HepG2 (cell line): ENCODE data around the gene RYR2. TPM values are rescaled to one million over a fixed set of nuclear protein-coding genes. Genes with fewer than 3 reads are reported as not detected.
"Not testable (repeated sequence)": the region's sequence is repeated elsewhere in the genome, so short reads cannot be mapped to it uniquely, and the experiment has no call there.

ENCODE experiments used
- ATAC-seq: fragments of 200-7000 bp; cut with Tn5 transposase; 3 replicates; pipeline ENCODE4 v1.9.1; 2020; ENCODE audit warnings: mild to moderate bottlenecking, moderate library complexity
- BruUV-seq: library from RNA; stranded (reverse); fragments of 400-500 nt; replicated peaks from 2 replicates; lab custom pipeline; 2021; lab: Mats Ljungman, UMichigan
- CTCF ChIA-PET: fragments of 300-600 bp; formaldehyde crosslinking; extraction: SDS; loops from one replicate; lab custom pipeline; 2021; ENCODE audit warnings: low total read pairs, inconsistent platforms, low intra/inter-chr PET ratio; lab: Yijun Ruan, JAX
- POLR2A ChIA-PET: fragments of 350-600 bp; sonication (Branson Sonifier 250); formaldehyde crosslinking; loops from one replicate; lab custom pipeline; 2020; ENCODE audit warnings: antibody characterized with exemption, inconsistent platforms; lab: Yijun Ruan, JAX
- DNase-seq: peaks from one replicate; pipeline ENCODE4 v3.0.0-alpha.2; 2015; ENCODE audit warnings: low spot score
- FAIRE-seq: peaks from 3 replicates; lab custom pipeline; 2011; peaks lifted over from hg19 to GRCh38; lab: Jason Lieb, UNC
- H2AFZ ChIP-seq: one replicate; pipeline ENCODE4 v1.6.1; 2011; ENCODE audit warnings: low read length, inconsistent platforms
- H3K27ac ChIP-seq: fragments of 300-600 bp; 3 replicates; pipeline ENCODE4 v1.8.0; 2011; ENCODE audit warnings: mixed run types, mild to moderate bottlenecking, mixed read lengths, low read length, inconsistent platforms; ENCODE audit not compliant: insufficient read depth; ENCODE audit errors: extremely low read length
- H3K27me3 ChIP-seq, 2 experiments: fragments of 200-600 bp in 1 of 2; 2 replicates in 1 of 2; 3 replicates in 1 of 2; pipeline versions ENCODE4 v1.6.0 to v1.8.0; 2011; ENCODE audit warnings: low read length in 2 of 2, mild to moderate bottlenecking in 2 of 2, moderate library complexity in 2 of 2, inconsistent platforms in 1 of 2; ENCODE audit not compliant: insufficient read depth in 2 of 2, control insufficient read depth in 1 of 2
- H3K36me3 ChIP-seq, 2 experiments: fragments of 200-600 bp in 1 of 2; replicated peaks in 1 of 2; 2 replicates in 1 of 2; 3 replicates in 1 of 2; pipeline versions ENCODE4 v1.5.1 to v1.8.0; 2011; ENCODE audit warnings: low read length in 2 of 2, inconsistent platforms in 1 of 2; ENCODE audit not compliant: insufficient read depth in 2 of 2, control insufficient read depth in 1 of 2
- H3K4me1 ChIP-seq: 2 replicates; pipeline ENCODE4 v1.5.1; 2012; ENCODE audit warnings: low read length, inconsistent platforms; ENCODE audit not compliant: insufficient read depth
- H3K4me2 ChIP-seq: 2 replicates; pipeline ENCODE4 v1.6.0; 2011; ENCODE audit warnings: low read depth, low read length, inconsistent platforms
- H3K4me3 ChIP-seq, 3 experiments: fragments of 200-600 bp in 1 of 3; sonication (generic), shearing (Covaris generic) in 1 of 3; replicated peaks in 1 of 3; 2 replicates each; pipeline ENCODE4 v1.5.1; 2011 to 2016; ENCODE audit warnings: low read length in 3 of 3, inconsistent platforms in 2 of 3, low read depth in 2 of 3, mild to moderate bottlenecking in 2 of 3, control low read depth in 1 of 3, mixed read lengths in 1 of 3; ENCODE audit not compliant: insufficient read depth in 1 of 3
- H3K79me2 ChIP-seq: one replicate; pipeline ENCODE4 v1.6.1; 2011; ENCODE audit warnings: low read length, inconsistent platforms; ENCODE audit not compliant: insufficient read depth
- H3K9ac ChIP-seq: 2 replicates; pipeline ENCODE4 v1.6.0; 2011; ENCODE audit warnings: mild to moderate bottlenecking, low read depth, low read length, inconsistent platforms; ENCODE audit not compliant: insufficient read depth
- H3K9me3 ChIP-seq: 2 replicates; pipeline ENCODE4 v1.5.1; 2012; ENCODE audit warnings: mild to moderate bottlenecking, low read length
- H4K20me1 ChIP-seq: 2 replicates; pipeline ENCODE4 v1.6.0; 2011; ENCODE audit warnings: inconsistent platforms, mild to moderate bottlenecking, low read length, moderate library complexity; ENCODE audit not compliant: insufficient read depth
- MBNL3 ChIP-seq: fragments of 250-450 bp; sonication (Bioruptor Pico); conservative IDR thresholded peaks from 2 replicates; pipeline ENCODE4 v1.8.0; 2022; ENCODE audit warnings: mild to moderate bottlenecking, inconsistent platforms
- RELA ChIP-seq: sonication (generic); formaldehyde crosslinking; IDR thresholded peaks from 2 replicates; pipeline ENCODE4 v1.4.0; 2020; ENCODE audit warnings: missing genetic modification reagents
- ZNF713 ChIP-seq: sonication (generic); formaldehyde crosslinking; IDR thresholded peaks from 2 replicates; pipeline ENCODE4 v1.4.0; 2020; ENCODE audit warnings: mild to moderate bottlenecking, missing genetic modification reagents
- ZNF788 ChIP-seq: sonication (generic); formaldehyde crosslinking; IDR thresholded peaks from 2 replicates; pipeline ENCODE4 v1.5.0; 2020; ENCODE audit warnings: mild to moderate bottlenecking, missing genetic modification reagents, borderline replicate concordance
- WGBS: methylation state at CpG from one replicate; pipeline ENCODE4 v1.1.6; 2017; ENCODE audit warnings: low lambda C conversion rate; 5-methylcytosine and 5-hydroxymethylcytosine counted together
- in situ Hi-C: cut with HindIII; loops from 2 replicates; pipeline ENCODE4 v1.10.0; 2017; ENCODE audit warnings: low pct_unique_long_range_greater_than_20kb; ENCODE audit not compliant: extremely low pct_ligation_motif_present
- intact Hi-C: fragments of 100-400 bp; cut with micrococcal nuclease; formaldehyde crosslinking; loops from one replicate; pipeline ENCODE4 v1.10.0; 2022; ENCODE audit not compliant: unreplicated experiment
- polyA plus RNA-seq, 8 experiments: library from polyadenylated mRNA; depleted of rRNA in 3 of 8; stranded (reverse) in 7 of 8; unstranded in 1 of 8; fragments of >200 nt; fragmentation: Illumina TruSeq in 4 of 8; extraction: Trizol in 4 of 8; gene quantifications; 2 replicates each; pipeline versions ENCODE4 v1.2.1 to v1.2.3, GENCODE V29; 2011 to 2016; ENCODE audit warnings: low read depth in 4 of 8, missing spikeins in 1 of 8, mixed read lengths in 1 of 8; ENCODE audit not compliant: insufficient read depth in 1 of 8
- total RNA-seq, 5 experiments: library from RNA; depleted of rRNA; stranded (reverse); fragments of >200 nt; fragmentation: Illumina TruSeq; extraction: Trizol; gene quantifications; 2 replicates each; pipeline ENCODE4 v1.2.3, GENCODE V29; 2016; ENCODE audit warnings: low read depth in 1 of 5

RYR2 gene
- total and polyA plus RNA-seq, 2 of the 13 experiments (the other 11 are each of a cell fraction or from before 2014, with no cell fraction given) = not detected

GRCh38 chr1:237591353-237591752 lies 549.4 kb downstream of the RYR2 start:
- no peak for DNase-seq
- WGBS = 8% methylated on average over 2 of the region's 2 CpGs
- Histone ChIP-seq H3K27ac (no peak overlapping the region), H3K9ac (no peak overlapping the region), H4K20me1 (no peaks in the 10 kb centered on the region), H3K36me3 (no peaks in the 10 kb centered on the region), H2AFZ (no peak overlapping the region), H3K4me2 (no peak overlapping the region), H3K27me3 (no peaks in the 10 kb centered on the region), H3K79me2 (no peaks in the 10 kb centered on the region), H3K4me3 (no peak overlapping the region), H3K4me1 (no peaks in the 10 kb centered on the region), H3K9me3 (peaks cover 13% of the 10 kb centered on the region; the same call in 1 of the 2 replicates)
- CTCF ChIA-PET = no interaction called here
- in situ Hi-C loops = no loop called here
- FAIRE-seq = no peak
- no peak for ATAC-seq
- intact Hi-C loops = no loop called here
- TF ChIP-seq MBNL3 (CRISPR knock-in tag) (no peak), RELA (no peak), ZNF788 (CRISPR knock-in tag) (no peak), ZNF713 (no peak)
- POLR2A ChIA-PET = no interaction called here
- BruUV-seq = no TSS peak

- ATAC-seq, DNase-seq, H3K79me2 ChIP-seq, H3K4me2 ChIP-seq, BruUV-seq, CTCF ChIA-PET, H3K9ac ChIP-seq, H3K27me3 ChIP-seq, H3K36me3 ChIP-seq, H3K4me3 ChIP-seq, POLR2A ChIA-PET, H3K4me1 ChIP-seq, H2AFZ ChIP-seq, intact Hi-C loops, H4K20me1 ChIP-seq, FAIRE-seq, in situ Hi-C loops, H3K27ac ChIP-seq: not testable (repeated sequence)
- WGBS = 21% methylated on average over 15 of the region's 15 CpGs
- H3K9me3 ChIP-seq = peaks cover 18% of the 10 kb centered on the region
These were observed 561.1 kb downstream of the RYR2 start for GRCh38 chr1:237603036-237603568.
